ENCODE measurements around the gene NALCN. TPM values are rescaled to one million over a fixed set of nuclear protein-coding genes. Genes with fewer than 3 reads are reported as not detected.

Gene NALCN
- total and polyA plus RNA-seq, 10 of the 15 experiments (the other 5 are each of a cell fraction or from before 2014, with no cell fraction given), result under 0.01 TPM; not detected in 9

DNA sequence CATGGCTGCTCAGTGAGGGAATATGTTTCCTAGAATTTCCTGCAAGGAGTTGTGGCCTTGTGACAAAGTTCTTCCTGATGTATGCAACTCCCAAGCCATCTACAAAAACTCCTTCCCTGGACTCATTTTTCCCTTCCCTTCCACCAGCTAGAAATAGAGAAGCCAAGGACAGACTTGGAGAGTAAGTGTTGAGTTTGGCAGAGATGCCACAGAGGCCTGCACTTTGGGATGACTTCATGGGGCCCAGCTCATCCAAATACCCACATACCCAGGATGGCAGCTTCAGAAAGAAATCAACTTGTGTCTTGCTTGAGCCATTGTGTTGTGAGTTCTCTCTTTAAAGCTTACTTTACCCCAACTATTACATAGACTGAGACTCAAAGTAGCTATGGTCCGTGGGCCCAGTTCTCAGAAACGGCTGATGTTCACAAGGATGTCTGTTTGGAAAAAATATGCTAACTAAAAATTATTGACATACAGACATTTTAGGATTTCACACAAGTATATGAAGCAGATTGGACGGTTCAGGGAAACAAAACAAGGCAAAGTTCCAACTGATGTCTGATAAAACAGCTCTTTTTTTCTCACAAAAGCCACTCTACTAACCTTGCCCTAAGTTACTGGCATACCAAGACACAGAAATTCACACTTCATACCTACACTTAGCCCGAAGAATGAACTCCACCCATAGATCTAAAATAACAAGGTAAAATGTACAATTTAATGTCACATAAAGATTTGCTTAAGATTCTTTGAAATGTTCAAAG lies 107.9 kb downstream of the NALCN start (continued):
- TF ChIP-seq RELA (IDR thresholded peaks at IDR 0.05; ENCODE audit: borderline replicate concordance, partially characterized antibody), result no peak
- no peak for TF ChIP-seq CHD1 (IDR thresholded peaks at IDR 0.05; ENCODE audit: low read depth, low read length)
- TF ChIP-seq NR2F1 (conservative IDR thresholded peaks at IDR 0.05), result no peak
- no peak for TF ChIP-seq NFIC (IDR thresholded peaks at IDR 0.05; ENCODE audit: low read depth, low read length)

- H3K4me3 ChIP-seq, result no peak overlapping the region
- BruUV-seq (replicated peaks), result no TSS peak
- intact Hi-C loops (cut with micrococcal nuclease; ENCODE audit: unreplicated experiment) (no loop called here), in situ Hi-C loops (cut with MboI) (no loop called here)
- H3K9ac ChIP-seq (ENCODE audit: control insufficient read depth, insufficient read depth, low read length), result no peak overlapping the region
- no peaks in the 10 kb centered on the region for H3K79me2 ChIP-seq (ENCODE audit: control insufficient read depth, insufficient read depth, low read length)
- no peak for ATAC-seq
- ChIA-PET RAD21 (ENCODE audit: unreplicated experiment) (no interaction called here), SMC1A (ENCODE audit: uncharacterized antibody, unreplicated experiment) (no interaction called here), POLR2A (interaction anchor here (0.6 kb wide), 1 partner anchor 9 kb away, joined by 3 read pairs; no protein-coding TSS in a partner anchor), CTCF (no interaction called here)
- no peaks in the 10 kb centered on the region for H4K20me1 ChIP-seq (ENCODE audit: control insufficient read depth, insufficient read depth)
- H3K4me2 ChIP-seq (ENCODE audit: control insufficient read depth, insufficient read depth), result no peak overlapping the region
- no peak overlapping the region for H2AFZ ChIP-seq (ENCODE audit: control insufficient read depth, low read depth, low read length)
- no peak for FAIRE-seq
- no peaks in the 10 kb centered on the region for H3K27me3 ChIP-seq (replicated peaks in 1 of 2; ENCODE audit: control insufficient read depth in 2 of 2, insufficient read depth in 2 of 2, low read length in 1 of 2)
- H3K4me1 ChIP-seq (ENCODE audit: control insufficient read depth, insufficient read depth, low read length), result no peaks in the 10 kb centered on the region
- H3K36me3 ChIP-seq (ENCODE audit: control insufficient read depth in 2 of 2, insufficient read depth in 2 of 2, low read length in 1 of 2), result no peaks in the 10 kb centered on the region
- WGBS (ENCODE audit: insufficient coverage, insufficient replicate concordance, low lambda C conversion rate, missing lambda C conversion rate), result 36% methylated on average over 5 of the region's 5 CpGs
- no peaks in the 10 kb centered on the region for H3K9me3 ChIP-seq (replicated peaks; ENCODE audit: control insufficient read depth, insufficient read depth, low read length)
- H3K27ac ChIP-seq (ENCODE audit: control insufficient read depth, insufficient read depth), result no peak overlapping the region
- no peak for DNase-seq (ENCODE audit: low read depth, low spot score)
- no peak for TF ChIP-seq PAX8 (IDR thresholded peaks at IDR 0.05)
- TF ChIP-seq JUND (IDR thresholded peaks at IDR 0.05; ENCODE audit: low read depth, low read length), result no peak
- no peak for TF ChIP-seq BCL11A (IDR thresholded peaks at IDR 0.05; ENCODE audit: low read depth, low read length)
- no peak for TF ChIP-seq ZNF24 (IDR thresholded peaks at IDR 0.05)
- TF ChIP-seq, protein P1, sequence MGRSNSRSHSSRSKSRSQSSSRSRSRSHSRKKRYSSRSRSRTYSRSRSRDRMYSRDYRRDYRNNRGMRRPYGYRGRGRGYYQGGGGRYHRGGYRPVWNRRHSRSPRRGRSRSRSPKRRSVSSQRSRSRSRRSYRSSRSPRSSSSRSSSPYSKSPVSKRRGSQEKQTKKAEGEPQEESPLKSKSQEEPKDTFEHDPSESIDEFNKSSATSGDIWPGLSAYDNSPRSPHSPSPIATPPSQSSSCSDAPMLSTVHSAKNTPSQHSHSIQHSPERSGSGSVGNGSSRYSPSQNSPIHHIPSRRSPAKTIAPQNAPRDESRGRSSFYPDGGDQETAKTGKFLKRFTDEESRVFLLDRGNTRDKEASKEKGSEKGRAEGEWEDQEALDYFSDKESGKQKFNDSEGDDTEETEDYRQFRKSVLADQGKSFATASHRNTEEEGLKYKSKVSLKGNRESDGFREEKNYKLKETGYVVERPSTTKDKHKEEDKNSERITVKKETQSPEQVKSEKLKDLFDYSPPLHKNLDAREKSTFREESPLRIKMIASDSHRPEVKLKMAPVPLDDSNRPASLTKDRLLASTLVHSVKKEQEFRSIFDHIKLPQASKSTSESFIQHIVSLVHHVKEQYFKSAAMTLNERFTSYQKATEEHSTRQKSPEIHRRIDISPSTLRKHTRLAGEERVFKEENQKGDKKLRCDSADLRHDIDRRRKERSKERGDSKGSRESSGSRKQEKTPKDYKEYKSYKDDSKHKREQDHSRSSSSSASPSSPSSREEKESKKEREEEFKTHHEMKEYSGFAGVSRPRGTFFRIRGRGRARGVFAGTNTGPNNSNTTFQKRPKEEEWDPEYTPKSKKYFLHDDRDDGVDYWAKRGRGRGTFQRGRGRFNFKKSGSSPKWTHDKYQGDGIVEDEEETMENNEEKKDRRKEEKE (IDR thresholded peaks at IDR 0.05), result no peak
- TF ChIP-seq, protein P2, sequence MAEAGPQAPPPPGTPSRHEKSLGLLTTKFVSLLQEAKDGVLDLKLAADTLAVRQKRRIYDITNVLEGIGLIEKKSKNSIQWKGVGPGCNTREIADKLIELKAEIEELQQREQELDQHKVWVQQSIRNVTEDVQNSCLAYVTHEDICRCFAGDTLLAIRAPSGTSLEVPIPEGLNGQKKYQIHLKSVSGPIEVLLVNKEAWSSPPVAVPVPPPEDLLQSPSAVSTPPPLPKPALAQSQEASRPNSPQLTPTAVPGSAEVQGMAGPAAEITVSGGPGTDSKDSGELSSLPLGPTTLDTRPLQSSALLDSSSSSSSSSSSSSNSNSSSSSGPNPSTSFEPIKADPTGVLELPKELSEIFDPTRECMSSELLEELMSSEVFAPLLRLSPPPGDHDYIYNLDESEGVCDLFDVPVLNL (IDR thresholded peaks at IDR 0.05; ENCODE audit: low read depth, low read length), result no peak
- no peak for TF ChIP-seq STAT3 (IDR thresholded peaks at IDR 0.05; ENCODE audit: low read depth, low read length)
- no peak for TF ChIP-seq BMI1 (IDR thresholded peaks at IDR 0.05; ENCODE audit: borderline replicate concordance)
- TF ChIP-seq YBX1 (IDR thresholded peaks at IDR 0.05), result no peak
- TF ChIP-seq YY1 (IDR thresholded peaks at IDR 0.05; ENCODE audit: low read depth, low read length), result no peak
- TF ChIP-seq GATAD2B (conservative IDR thresholded peaks at IDR 0.05; ENCODE audit: low read depth), result no peak
- no peak for TF ChIP-seq KLF5 (IDR thresholded peaks at IDR 0.05; ENCODE audit: partially characterized antibody)
- TF ChIP-seq SREBF2 (IDR thresholded peaks at IDR 0.05; ENCODE audit: low read length), result no peak
- no peak for TF ChIP-seq RFX5 (IDR thresholded peaks at IDR 0.05; ENCODE audit: low read depth, low read length)
Observed at GRCh38 chr13:101307181-101307701, 109.1 kb downstream of the NALCN start.
